GM19463 (cell line): ENCODE results near the gene APOC4.

Experiments used
- ATAC-seq: cut with Tn5 transposase; IDR thresholded peaks from one replicate; pipeline ENCODE4 v1.9.1; 2021; ENCODE audit warnings: mild to moderate bottlenecking, moderate library complexity; ENCODE audit not compliant: unreplicated experiment

APOC4 gene

GRCh38 chr19:44992336-44993163, 50.5 kb downstream of the APOC4 start:
- no peak for ATAC-seq

- ATAC-seq: no peak
Observed at GRCh38 chr19:44993526-44993925, 51.5 kb downstream of the APOC4 start.

GRCh38 chr19:44993926-44994537, 52.0 kb downstream of the APOC4 start:
- no peak for ATAC-seq
